RCC 7860 (cell line): ENCODE results near the gene ITGA5.
A peak's percentile ranks its signal among the peaks of the same experiment; 100 is the strongest.

Experiments
- DNase-seq: peaks from one replicate; pipeline ENCODE4 v3.0.0-alpha.2; 2015; ENCODE audit warnings: low spot score
- FAIRE-seq: peaks from 2 replicates; lab custom pipeline; 2012; peaks lifted over from hg19 to GRCh38; lab: Jason Lieb, UNC

Gene ITGA5

DNA sequence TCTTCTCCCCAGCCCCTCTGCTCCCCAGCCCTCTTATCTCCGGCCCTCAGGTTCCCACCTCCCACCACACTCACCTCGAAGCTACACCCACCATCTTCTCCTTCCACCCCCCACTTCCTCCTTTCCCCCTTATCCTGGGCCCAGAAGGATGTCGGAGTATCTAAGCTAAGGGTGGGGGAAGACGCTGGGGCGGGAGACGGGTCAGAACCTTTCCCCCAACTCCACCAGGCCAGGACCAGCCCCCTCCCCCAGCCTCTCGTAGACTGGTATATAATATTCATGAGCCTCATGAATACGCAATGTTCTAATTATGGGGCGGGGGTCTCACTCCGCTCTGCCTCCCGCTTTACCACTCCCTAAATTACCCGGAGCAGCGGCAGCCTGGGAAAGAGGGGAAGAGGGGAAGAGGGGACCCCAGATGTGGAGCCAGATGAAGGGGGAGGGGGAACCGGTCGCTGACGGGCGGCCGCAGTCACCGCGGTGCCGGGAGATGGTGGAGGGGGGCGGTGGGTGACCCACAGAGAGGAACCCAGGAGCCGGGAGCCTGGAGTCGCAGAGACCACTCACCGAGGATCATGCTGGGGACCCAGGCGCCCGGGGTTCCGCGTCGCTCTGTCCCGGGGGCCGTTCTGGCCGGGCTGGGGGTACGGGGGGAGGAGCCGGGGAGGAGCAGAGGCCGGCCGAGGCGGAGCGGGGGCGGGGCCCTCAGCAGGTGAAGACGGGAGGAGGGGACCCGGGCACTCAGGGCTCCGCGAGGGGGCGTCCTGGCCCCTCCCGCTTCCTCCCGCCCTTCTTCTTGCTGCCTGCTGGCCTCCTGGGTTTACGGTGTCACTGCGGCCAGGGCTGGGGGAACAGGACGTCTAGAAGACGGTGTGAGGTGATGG, 28.2 kb downstream of the ITGA5 start:
- no peak for FAIRE-seq
- no peak for DNase-seq

- DNase-seq (no peak), FAIRE-seq (no peak)
These were observed 28.8 kb downstream of the ITGA5 start for GRCh38 chr12:54390176-54390667.

DNA sequence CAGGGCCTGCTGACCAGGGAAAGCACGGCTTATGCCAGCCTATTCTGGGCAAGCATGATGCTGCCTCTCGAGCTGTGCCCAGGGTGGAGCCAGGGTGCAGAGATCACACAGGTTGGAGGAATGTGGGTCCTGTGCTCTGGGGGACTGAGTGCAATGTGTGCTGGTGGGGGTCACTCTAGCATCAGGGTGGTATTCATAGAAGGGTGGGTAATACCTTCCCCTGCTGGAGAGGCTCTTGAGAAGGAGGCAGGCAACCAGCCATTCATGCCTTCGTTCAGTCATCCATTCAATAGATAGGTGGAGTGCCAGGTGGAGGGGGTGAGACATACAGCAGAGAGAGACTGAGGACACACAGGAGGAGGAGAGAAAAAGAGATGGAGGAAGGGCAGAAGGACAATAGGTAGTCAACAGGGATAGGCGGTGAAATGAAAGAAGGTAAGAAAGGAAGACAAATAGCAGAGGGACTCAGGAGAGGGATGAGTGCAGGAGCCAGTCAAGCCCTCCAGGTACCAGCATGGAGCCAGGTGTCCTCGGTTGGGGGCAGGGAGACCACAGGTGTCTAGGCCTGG, 29.4 kb downstream of the ITGA5 start:
- FAIRE-seq: no peak

GRCh38 chr12:54389134-54389508, 29.9 kb downstream of the ITGA5 start:
- FAIRE-seq (no peak), DNase-seq (no peak)

More for the DNA sequence above, 29.4 kb downstream of the ITGA5 start:
- DNase-seq: no peak

DNA sequence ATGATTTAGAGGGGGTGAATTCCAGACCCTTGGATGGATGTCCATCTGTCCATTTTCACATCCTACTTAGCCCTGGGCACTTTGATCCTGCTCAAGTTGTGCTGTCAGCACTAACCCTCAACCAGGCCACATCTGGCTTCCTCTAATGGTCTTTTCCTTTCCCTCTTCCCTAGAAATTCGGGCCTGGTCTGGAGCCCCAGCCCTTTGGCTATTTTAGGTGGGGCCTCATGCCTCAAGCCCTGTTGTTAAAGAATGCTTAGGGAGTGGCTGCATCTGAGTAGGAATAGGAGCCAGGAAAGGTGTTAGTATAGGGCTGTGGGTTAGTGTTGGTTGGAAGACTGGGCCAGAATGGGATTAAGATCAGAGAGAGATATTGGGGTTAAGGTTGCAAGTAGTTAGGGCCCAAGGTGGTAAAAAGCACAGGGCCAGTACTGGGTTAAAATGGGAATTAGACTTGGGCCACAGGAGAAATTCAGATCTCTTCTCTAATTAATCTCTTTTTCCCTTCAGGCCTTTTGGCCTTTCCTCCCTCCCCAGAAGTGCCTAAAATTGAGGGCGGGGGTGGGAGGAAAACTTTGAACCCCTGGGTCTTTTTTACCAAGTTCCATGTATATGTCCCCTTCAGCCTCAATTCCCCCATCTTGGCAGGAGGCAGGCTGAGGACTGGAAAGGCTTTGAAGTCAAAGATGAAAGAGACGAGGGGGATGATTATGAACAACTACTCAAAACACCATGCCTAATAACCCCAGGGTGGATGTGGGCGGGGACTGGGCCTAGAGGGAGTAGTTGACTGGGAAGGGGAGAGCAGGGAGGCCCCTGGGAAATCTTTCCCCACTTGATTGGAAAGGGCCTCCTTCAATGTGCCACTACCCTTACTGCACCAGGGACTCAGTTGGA, 30.6 kb downstream of the ITGA5 start:
- no peak for FAIRE-seq

GRCh38 chr12:54387114-54387467, 32.0 kb downstream of the ITGA5 start:
- no peak for FAIRE-seq
- no peak for DNase-seq

More for the DNA sequence above, 30.6 kb downstream of the ITGA5 start:
- DNase-seq: no peak

- no peak for DNase-seq
- FAIRE-seq: no peak
These were observed 32.5 kb downstream of the ITGA5 start for GRCh38 chr12:54386403-54387113.

DNA sequence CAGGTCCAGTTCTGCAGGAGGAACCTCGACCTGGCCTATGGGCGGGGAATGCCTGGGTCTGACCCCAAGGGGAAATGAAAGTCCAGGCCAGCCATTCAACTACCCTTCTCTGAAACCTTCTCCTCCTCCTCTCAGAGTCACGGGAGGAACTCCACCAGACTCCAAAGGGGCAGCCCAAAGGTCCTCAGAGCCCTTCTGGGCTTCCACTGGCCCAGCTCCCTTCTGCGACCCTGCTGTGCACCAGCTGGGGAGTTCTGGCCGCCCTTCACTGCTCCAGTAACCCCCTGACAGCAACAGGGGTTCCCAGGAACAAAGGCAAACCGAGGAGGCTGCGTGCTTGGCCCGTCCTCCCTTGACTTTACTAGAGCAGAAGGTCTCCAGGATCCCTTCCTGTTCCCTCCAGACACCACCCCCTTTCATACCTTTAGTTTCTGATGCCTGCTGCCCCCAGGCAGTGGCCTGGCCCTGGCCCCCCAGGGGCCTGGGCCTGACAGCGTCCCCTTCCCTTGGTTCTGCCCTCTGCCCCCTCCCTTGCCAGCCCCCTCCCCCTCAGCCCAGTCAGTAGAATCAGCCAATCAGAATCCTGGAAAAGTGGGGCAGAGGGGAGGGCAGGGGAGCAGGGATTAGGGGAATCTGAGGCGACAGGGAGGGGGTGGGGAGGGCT, 33.7 kb downstream of the ITGA5 start:
- FAIRE-seq (no peak), DNase-seq (no peak)

- no peak for FAIRE-seq
- DNase-seq: no peak
These were observed 34.5 kb downstream of the ITGA5 start, which contains the start of gene ZNF385A for GRCh38 chr12:54384591-54385041. TSS of gene ZNF385A (minus strand) at chr12:54384733. CDS start at chr12:54384514, 219 bp downstream.

GRCh38 chr12:54383041-54383609, 35.9 kb downstream of the ITGA5 start:
- FAIRE-seq (no peak), DNase-seq (peak; percentile 71)

- DNase-seq (no peak), FAIRE-seq (no peak)
These were observed 37.9 kb downstream of the ITGA5 start for GRCh38 chr12:54381136-54381535.

DNA sequence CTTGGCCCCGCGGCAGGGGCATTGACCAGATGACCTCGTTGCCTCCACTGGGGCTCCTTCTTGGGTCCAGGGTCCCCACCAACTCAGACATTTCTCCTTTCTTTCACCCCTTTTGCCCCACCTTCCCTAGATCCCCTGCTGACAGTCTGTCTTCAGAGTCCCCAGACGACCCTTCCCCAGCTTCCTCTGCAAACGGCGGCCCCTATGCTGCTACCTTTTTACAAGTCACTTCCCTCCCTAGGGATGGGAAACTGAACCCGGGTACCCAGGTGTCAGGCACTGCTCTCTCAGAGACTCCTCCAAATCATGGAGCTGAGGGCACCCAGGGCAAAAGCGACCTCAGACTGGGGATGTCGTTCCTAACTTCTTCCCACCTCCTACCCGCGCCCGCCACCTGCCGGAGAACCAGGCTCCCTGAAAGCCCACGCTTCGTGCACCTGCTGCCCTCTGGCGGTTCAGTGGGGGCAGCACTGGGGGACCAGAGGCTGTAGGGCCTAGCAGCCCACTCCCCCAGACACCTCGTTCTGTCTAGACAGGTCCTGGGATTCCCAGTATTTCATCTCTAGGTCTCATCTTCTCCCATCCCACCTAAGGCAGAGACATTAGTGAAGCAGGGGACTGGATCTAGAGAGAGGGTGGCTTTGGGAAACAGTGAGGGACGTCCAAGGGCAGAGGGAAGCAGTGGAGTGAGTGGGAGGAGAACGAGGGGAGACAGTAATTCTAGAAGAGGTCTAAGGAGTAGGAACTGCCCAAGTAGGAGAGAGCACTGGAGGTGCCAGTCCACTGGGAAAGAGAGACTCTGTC, 39.5 kb downstream of the ITGA5 start:
- peak; percentile 65 for DNase-seq
- FAIRE-seq: no peak

GRCh38 chr12:54378796-54379397, 40.2 kb downstream of the ITGA5 start:
- no peak for FAIRE-seq
- DNase-seq: peak; percentile 5

DNA sequence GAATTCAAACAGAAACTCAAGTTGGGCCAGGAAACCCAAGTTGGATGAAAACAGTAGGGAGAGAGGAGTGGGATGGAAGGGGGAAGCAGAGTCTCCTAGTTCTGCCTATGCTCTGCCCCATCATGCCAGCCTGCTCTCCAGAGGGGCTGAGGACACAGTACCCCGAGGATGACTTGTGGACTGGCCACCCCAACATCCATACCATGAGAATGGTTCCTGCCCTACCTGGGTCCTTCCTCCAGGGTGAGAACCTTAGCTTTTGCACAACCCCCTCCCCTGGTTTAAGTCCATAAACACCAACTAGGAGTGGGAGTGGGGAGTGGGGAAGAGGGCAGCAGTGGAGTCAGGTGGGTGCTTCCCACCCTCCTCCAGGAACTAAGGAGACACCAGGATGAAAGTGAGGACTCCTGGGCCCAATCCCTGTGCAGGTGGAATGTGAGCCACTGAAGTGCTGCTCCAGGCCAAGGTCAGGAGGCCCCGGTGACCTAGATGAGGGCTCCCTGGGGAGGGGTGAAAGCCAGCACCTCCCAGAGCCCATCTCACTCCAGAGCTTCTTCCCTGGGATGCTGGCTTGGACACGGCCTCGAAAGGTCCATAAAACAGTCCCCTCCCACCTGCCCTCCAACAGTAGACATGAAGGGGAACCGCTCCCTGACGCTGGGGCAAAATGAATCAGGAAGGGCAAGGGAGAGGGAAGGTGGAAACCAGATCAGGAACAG, 41.1 kb downstream of the ITGA5 start:
- DNase-seq: no peak
- FAIRE-seq: no peak

DNA sequence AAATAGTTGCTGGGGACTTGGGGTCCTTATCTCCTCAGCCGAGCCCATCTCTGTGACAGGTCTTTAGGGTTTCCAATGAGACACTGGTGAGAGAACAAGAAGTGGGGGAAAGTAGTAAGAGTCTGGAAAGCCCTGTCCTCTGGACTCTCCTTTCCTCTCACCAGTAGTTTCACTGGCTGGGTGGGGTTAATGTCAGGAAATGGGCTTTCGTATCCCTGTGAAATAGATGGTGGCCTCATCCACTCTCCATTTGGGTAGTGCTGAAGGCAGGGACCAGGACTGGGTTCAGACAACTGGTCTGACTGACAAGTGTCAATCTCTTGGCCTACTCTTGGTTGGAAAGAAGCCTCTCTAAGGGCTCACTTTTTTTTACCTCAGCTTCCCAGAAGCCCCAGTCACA, 42.1 kb downstream of the ITGA5 start:
- FAIRE-seq (no peak), DNase-seq (no peak)

DNA sequence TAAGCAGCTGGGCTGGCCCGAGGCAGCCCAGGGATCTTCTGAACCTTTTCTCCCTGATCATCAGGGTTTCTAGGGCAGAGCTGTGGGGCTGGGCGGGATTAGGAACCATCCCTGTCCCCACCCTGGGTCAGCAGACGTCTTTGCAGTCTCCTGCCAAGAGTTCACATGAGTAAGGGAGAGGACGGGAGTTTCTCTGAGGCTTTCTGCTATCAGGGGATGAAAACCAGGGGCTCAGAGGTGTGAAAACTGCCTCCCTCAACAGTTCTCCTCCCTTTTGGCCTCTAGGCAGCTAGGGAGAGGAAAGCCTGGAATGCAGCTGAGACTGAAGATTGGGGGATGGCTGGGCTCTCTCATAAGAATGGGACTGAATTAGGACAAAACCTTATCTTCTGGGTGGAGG, 42.5 kb downstream of the ITGA5 start:
- FAIRE-seq (no peak), DNase-seq (no peak)

- FAIRE-seq (no peak), DNase-seq (no peak)
These were observed 43.8 kb downstream of the ITGA5 start for GRCh38 chr12:54375259-54375579.
